ENCODE data around the gene PCED1A. TPM values are rescaled to one million over a fixed set of nuclear protein-coding genes. Genes with fewer than 3 reads are reported as not detected.

PCED1A gene
- total RNA-seq, 2 experiments from 2014 or later, result 33.9 to 34.3 TPM

DNA sequence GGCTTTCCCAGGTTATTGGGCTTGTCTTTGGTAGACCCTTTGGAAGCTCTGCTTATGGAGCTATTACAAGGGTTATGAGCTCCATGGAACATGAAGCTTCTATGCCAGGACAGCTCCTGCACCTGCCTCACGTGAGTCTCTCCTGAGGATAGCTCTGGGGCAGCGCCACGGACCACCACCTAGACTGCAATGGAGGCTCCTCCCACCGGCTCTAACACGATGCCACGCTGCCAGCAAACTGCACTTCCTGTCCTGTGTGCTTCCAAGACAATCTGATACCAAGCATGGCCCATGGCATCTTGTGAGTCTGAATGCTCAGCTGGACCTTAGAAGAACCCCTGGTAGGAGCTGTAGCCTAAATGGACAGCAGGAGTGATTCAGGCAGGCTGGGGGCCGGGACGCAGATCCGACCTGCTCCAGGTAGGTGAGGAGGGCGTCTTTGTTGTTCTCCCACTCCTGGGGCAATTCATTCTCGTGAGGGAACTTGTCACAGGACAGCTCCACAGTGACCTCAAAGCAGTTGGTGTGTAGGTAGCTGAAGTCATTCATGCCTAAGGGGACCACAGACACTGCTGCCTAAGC lies 45.5 kb downstream of the PCED1A start:
- H3K27ac Mint-ChIP-seq, result no peak overlapping the region
- H3K9me3 Mint-ChIP-seq, result no peaks in the 10 kb centered on the region
- H3K4me1 Mint-ChIP-seq (ENCODE audit: low read depth), result peaks cover 11% of the 10 kb centered on the region
- H3K36me3 Mint-ChIP-seq (ENCODE audit: low read depth), result peaks cover 3% of the 10 kb centered on the region
- TF ChIP-seq, protein P1, sequence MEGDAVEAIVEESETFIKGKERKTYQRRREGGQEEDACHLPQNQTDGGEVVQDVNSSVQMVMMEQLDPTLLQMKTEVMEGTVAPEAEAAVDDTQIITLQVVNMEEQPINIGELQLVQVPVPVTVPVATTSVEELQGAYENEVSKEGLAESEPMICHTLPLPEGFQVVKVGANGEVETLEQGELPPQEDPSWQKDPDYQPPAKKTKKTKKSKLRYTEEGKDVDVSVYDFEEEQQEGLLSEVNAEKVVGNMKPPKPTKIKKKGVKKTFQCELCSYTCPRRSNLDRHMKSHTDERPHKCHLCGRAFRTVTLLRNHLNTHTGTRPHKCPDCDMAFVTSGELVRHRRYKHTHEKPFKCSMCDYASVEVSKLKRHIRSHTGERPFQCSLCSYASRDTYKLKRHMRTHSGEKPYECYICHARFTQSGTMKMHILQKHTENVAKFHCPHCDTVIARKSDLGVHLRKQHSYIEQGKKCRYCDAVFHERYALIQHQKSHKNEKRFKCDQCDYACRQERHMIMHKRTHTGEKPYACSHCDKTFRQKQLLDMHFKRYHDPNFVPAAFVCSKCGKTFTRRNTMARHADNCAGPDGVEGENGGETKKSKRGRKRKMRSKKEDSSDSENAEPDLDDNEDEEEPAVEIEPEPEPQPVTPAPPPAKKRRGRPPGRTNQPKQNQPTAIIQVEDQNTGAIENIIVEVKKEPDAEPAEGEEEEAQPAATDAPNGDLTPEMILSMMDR (IDR thresholded peaks at IDR 0.05), result no peak
- ATAC-seq (no peak), DNase-seq (no peak)
- ChIA-PET CTCF (interaction anchor here (1.6 to 1.9 kb wide), 2 partner anchors 42 to 107 kb away, joined by 5 to 6 read pairs; no protein-coding TSS in a partner anchor), POLR2A (no interaction called here)
- peaks cover 24% of the 10 kb centered on the region for H3K27me3 Mint-ChIP-seq
- intact Hi-C loops (cut with micrococcal nuclease), result no loop called here
- H3K4me3 Mint-ChIP-seq, result no peak overlapping the region

DNA sequence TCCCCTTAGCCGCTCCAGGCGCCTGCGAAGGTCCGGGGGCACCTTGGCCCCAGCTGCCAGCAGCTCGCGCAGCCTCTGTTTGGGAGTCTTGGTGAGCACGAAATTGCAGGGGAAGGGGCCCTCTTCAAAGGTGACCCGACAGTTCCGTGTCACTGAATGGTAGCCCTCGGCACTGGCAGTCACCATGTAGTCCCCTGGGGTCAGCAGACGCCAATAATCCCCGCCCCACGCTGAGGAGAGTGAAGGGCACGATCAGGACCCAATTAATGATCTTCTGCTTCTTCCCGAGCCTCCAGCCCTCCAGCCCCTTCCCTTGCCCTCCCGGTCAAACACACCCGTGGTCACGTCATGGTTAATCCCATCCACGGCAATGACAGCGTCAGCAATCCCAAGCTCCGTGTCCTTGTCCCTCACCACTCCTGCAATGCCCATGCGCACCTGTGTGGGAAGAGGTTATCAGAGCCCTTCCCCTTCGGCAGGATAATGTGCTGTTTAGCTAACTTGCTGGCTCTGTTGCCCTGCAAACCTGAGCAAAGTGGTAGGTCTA lies 46.2 kb downstream of the PCED1A start:
- DNase-seq, result no peak
- POLR2A ChIA-PET, result no interaction called here

DNA sequence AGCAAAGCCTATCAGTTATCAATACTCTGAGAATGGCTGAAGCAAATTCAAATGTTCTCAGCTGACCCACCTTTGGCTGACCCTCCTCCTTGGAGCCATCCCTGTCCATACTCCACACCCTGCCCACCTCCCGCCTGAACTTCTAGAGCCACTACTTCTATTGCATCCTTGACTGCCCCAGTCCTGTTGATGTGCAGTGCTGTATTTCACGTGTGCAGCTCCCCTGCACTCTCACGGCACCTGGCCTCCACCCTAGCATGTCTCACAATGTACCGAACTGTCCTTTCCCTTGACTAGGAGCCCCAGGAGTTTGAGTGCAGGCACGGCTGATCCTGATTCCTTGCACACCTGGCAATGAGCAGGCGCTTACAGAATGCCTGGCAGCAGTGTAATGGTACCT lies 47.0 kb downstream of the PCED1A start:
- TF ChIP-seq, protein P1 (IDR thresholded peaks at IDR 0.05), result no peak
- POLR2A ChIA-PET, result interaction anchor here (0.7 to 1.1 kb wide), 2 partner anchors 10 to 231 kb away, joined by 3 read pairs; no protein-coding TSS in a partner anchor
- ATAC-seq (no peak), DNase-seq (no peak)
- Mint-ChIP-seq H3K27me3 (peaks cover 17% of the 10 kb centered on the region), H3K36me3 (ENCODE audit: low read depth) (peaks cover 1% of the 10 kb centered on the region), H3K9me3 (no peaks in the 10 kb centered on the region), H3K27ac (no peak overlapping the region), H3K4me3 (no peak overlapping the region), H3K4me1 (ENCODE audit: low read depth) (no peaks in the 10 kb centered on the region)
- intact Hi-C loops (cut with micrococcal nuclease), result no loop called here
- CTCF ChIA-PET, result interaction anchor here (1.6 kb wide), 1 partner anchor 18 kb away, joined by 3 read pairs; no protein-coding TSS in a partner anchor

More for the DNA sequence above, 46.2 kb downstream of the PCED1A start:
- TF ChIP-seq, protein P1 (IDR thresholded peaks at IDR 0.05), result no peak
- Mint-ChIP-seq H3K9me3 (no peaks in the 10 kb centered on the region), H3K36me3 (ENCODE audit: low read depth) (peaks cover 1% of the 10 kb centered on the region), H3K4me3 (no peak overlapping the region), H3K4me1 (ENCODE audit: low read depth) (peaks cover 4% of the 10 kb centered on the region), H3K27me3 (peaks cover 21% of the 10 kb centered on the region), H3K27ac (no peak overlapping the region)
- no peak for ATAC-seq
- CTCF ChIA-PET, result interaction anchor here (1.6 to 1.9 kb wide), 3 partner anchors 19 to 107 kb away, joined by 3 to 6 read pairs (median 5); no protein-coding TSS in a partner anchor
- intact Hi-C loops (cut with micrococcal nuclease), result no loop called here

Other genes with a start within 250 kb of the PCED1A start
- gene NOP56, start 188.0 kb downstream of the PCED1A start, total RNA-seq, result 100 to 1,000 TPM; 587 to 596 TPM
- gene IDH3B, start 176.4 kb downstream of the PCED1A start, total RNA-seq, result 100 to 1,000 TPM; 109 to 114 TPM
- 1 to 10 TPM; 1.1 to 1.2 TPM for gene EBF4, start 147.9 kb downstream of the PCED1A start, total RNA-seq
- gene CPXM1, start 40.0 kb downstream of the PCED1A start, total RNA-seq, result 1 to 10 TPM; 2.0 to 2.9 TPM
- not detected for gene C20orf141, start 25.7 kb downstream of the PCED1A start, total RNA-seq
- gene TMEM239, start 24.3 kb downstream of the PCED1A start, total RNA-seq, result not detected
- gene VPS16, start 90 bp upstream of the PCED1A start, total RNA-seq, result 10 to 100 TPM; 34.5 to 38.7 TPM
- gene PTPRA, start 32.8 kb upstream of the PCED1A start, total RNA-seq, result 10 to 100 TPM; 42.0 to 43.1 TPM
- under 1 TPM; 0.36 to 0.85 TPM for gene GNRH2, start 203.0 kb upstream of the PCED1A start, total RNA-seq
- 10 to 100 TPM; 63.6 to 70.0 TPM for gene MRPS26, start 205.4 kb upstream of the PCED1A start, total RNA-seq
- not detected for gene OXT, start 231.0 kb upstream of the PCED1A start, total RNA-seq
- not detected for gene AVP, start 244.1 kb upstream of the PCED1A start, total RNA-seq

All from activated CD8-positive, alpha-beta T cell treated with anti-CD3 and anti-CD28 coated beads for 36 hours (primary cell).